Fibroblast of gingiva (primary cell): Measurements from ENCODE around the gene NLGN2.

Experiments
- DNase-seq: peaks from one replicate; pipeline ENCODE4 v3.0.0-alpha.2; 2011; ENCODE audit warnings: low read depth

Gene NLGN2

GRCh38 chr17:7392696-7393612 lies 14.7 kb upstream of the NLGN2 start:
- DNase-seq: no peak

GRCh38 chr17:7393613-7394451 lies 13.8 kb upstream of the NLGN2 start:
- DNase-seq: no peak

- DNase-seq: peak; percentile 83
Measured at GRCh38 chr17:7394452-7395191, 13.0 kb upstream of the NLGN2 start, which contains the start of gene PLSCR3. Gene PLSCR3 (minus strand): TSS chr17:7394525. CDS start chr17:7394110, 415 bp downstream.

GRCh38 chr17:7396147-7396546 lies 11.5 kb upstream of the NLGN2 start:
- no peak for DNase-seq

- no peak for DNase-seq
Measured at GRCh38 chr17:7398612-7399011, 9.0 kb upstream of the NLGN2 start.

- no peak for DNase-seq
Measured at GRCh38 chr17:7403043-7403726, 4.5 kb upstream of the NLGN2 start.

- no peak for DNase-seq
Measured at GRCh38 chr17:7403727-7403976, 4.0 kb upstream of the NLGN2 start.

- peak; percentile 99 for DNase-seq
Measured at GRCh38 chr17:7403977-7404736, 3.5 kb upstream of the NLGN2 start, which contains the start of gene TMEM256. Gene TMEM256 (minus strand): TSS chr17:7404097. CDS start chr17:7404084, 13 bp downstream.

- peak; percentile 25 for DNase-seq
Measured at GRCh38 chr17:7404737-7405349, 2.8 kb upstream of the NLGN2 start.

GRCh38 chr17:7405350-7406234 lies 2.1 kb upstream of the NLGN2 start:
- DNase-seq: no peak

- no peak for DNase-seq
Measured at GRCh38 chr17:7406235-7406825, 1.3 kb upstream of the NLGN2 start.

- no peak for DNase-seq
Measured at GRCh38 chr17:7407082-7407481, 563 bp upstream of the NLGN2 start.

GRCh38 chr17:7408252-7408727 lies 645 bp downstream of the NLGN2 start:
- no peak for DNase-seq

GRCh38 chr17:7408863-7409262 lies 1.2 kb downstream of the NLGN2 start:
- DNase-seq: no peak

GRCh38 chr17:7409716-7410115 lies 2.1 kb downstream of the NLGN2 start:
- no peak for DNase-seq

- DNase-seq: no peak
Measured at GRCh38 chr17:7410634-7411426, 3.2 kb downstream of the NLGN2 start.

- no peak for DNase-seq
Measured at GRCh38 chr17:7411427-7411750, 3.7 kb downstream of the NLGN2 start.

GRCh38 chr17:7413346-7413985 lies 5.8 kb downstream of the NLGN2 start:
- DNase-seq: peak; percentile 66
